OCI-LY1 (cell line): ENCODE measurements around the gene PCP2.

Experiments used
- EZH2 ChIP-seq: fragments of 200-600 bp; sonication (generic), shearing (Covaris generic); IDR thresholded peaks from 2 replicates; pipeline ENCODE4 v1.8.0; 2017; ENCODE audit warnings: borderline replicate concordance, mixed run types, mild to moderate bottlenecking, antibody characterized with exemption, low read length, moderate library complexity, mixed read lengths
- TF ChIP-seq, protein P1 (sequence below): fragments of 200-600 bp; sonication (generic), shearing (Covaris generic); IDR thresholded peaks from 2 replicates; pipeline ENCODE4 v1.5.1; 2017; ENCODE audit warnings: mild to moderate bottlenecking, antibody characterized with exemption, low read length, moderate library complexity, mixed read lengths

DNA sequence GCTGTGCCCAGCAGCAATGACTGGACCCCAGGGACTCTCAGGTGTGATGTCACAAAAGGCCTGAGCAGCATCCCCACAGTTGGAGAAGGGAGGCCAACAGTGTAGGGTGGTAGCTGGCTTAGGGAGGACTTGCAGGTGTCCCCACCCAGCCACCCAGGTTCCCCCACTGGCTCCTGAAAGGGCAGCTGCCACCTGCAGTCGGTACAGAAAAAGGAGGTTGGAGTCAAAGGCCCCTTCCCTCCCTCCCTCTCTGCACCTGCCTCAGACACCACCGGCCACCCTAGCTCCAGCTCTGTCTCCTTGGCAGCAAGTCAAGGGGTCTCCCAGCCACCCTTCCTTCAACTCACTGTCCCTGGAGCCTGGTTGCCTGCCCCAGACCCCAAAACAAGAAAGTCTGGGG is at the start of gene PCP2:
- TF ChIP-seq, protein P1, sequence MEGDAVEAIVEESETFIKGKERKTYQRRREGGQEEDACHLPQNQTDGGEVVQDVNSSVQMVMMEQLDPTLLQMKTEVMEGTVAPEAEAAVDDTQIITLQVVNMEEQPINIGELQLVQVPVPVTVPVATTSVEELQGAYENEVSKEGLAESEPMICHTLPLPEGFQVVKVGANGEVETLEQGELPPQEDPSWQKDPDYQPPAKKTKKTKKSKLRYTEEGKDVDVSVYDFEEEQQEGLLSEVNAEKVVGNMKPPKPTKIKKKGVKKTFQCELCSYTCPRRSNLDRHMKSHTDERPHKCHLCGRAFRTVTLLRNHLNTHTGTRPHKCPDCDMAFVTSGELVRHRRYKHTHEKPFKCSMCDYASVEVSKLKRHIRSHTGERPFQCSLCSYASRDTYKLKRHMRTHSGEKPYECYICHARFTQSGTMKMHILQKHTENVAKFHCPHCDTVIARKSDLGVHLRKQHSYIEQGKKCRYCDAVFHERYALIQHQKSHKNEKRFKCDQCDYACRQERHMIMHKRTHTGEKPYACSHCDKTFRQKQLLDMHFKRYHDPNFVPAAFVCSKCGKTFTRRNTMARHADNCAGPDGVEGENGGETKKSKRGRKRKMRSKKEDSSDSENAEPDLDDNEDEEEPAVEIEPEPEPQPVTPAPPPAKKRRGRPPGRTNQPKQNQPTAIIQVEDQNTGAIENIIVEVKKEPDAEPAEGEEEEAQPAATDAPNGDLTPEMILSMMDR = no peak
- TF ChIP-seq EZH2 = no peak
